ENCODE results near the gene NPHS1. TPM values are rescaled to one million over a fixed set of nuclear protein-coding genes. Genes with fewer than 3 reads are reported as not detected.

The NPHS1 gene
- total and polyA plus RNA-seq, 12 donors = 0.07 to 0.12 TPM; not detected in 10

GRCh38 chr19:35818445-35818844, 33.9 kb downstream of the NPHS1 start:
- ATAC-seq (no peak), DNase-seq (no peak)
- 63 to 72% methylated on average over 3 of the region's 3 CpGs for WGBS, 2 donors
- Histone ChIP-seq H3K27ac (no peak overlapping the region), H3K36me3 (no peaks in the 10 kb centered on the region), H3K4me3 (no peak overlapping the region), H3K4me1 (no peaks in the 10 kb centered on the region), H3K27me3 (peaks cover 0 to 55% (median 32%) of the 10 kb centered on the region in 7 donors), H3K9me3 (peaks cover 0 to 1% (median 0%) of the 10 kb centered on the region in 11 donors)
- no peak for TF ChIP-seq CTCF (IDR thresholded peaks at IDR 0.05)
- intact Hi-C loops (cut with DNase I) = loop anchor here in 2 of 10 donors (10.0 kb wide), 1 partner anchor 124 kb away; no protein-coding TSS in a partner anchor

GRCh38 chr19:35816846-35817245, 35.5 kb downstream of the NPHS1 start:
- no peak for TF ChIP-seq CTCF (IDR thresholded peaks at IDR 0.05)
- peaks cover 0 to 62% (median 29%) of the 10 kb centered on the region in 7 donors for H3K27me3 ChIP-seq
- ATAC-seq (no peak), DNase-seq (no peak)
- peaks cover 0 to 2% (median 0%) of the 10 kb centered on the region in 11 donors for H3K9me3 ChIP-seq
- no peak overlapping the region for H3K27ac ChIP-seq
- no peak overlapping the region for H3K4me3 ChIP-seq
- no peaks in the 10 kb centered on the region for H3K4me1 ChIP-seq
- WGBS, 2 donors = 81 to 83% methylated on average over 9 of the region's 9 CpGs
- H3K36me3 ChIP-seq = no peaks in the 10 kb centered on the region
- intact Hi-C loops (cut with DNase I) = loop anchor here in 2 of 10 donors (10.0 kb wide), 1 partner anchor 122 kb away; no protein-coding TSS in a partner anchor

GRCh38 chr19:35816262-35816661, 36.0 kb downstream of the NPHS1 start:
- TF ChIP-seq CTCF (IDR thresholded peaks at IDR 0.05) = no peak
- 20 to 27% methylated on average over 6 of the region's 6 CpGs for WGBS, 2 donors
- Histone ChIP-seq H3K27me3 (peaks cover 0 to 62% (median 29%) of the 10 kb centered on the region in 7 donors), H3K27ac (no peak overlapping the region), H3K4me1 (no peaks in the 10 kb centered on the region), H3K36me3 (no peaks in the 10 kb centered on the region), H3K9me3 (peaks cover 0 to 2% (median 0%) of the 10 kb centered on the region in 11 donors), H3K4me3 (no peak overlapping the region)
- intact Hi-C loops (cut with DNase I) = loop anchor here in 2 of 10 donors (10.0 kb wide), 1 partner anchor 121 kb away; no protein-coding TSS in a partner anchor
- ATAC-seq (no peak), DNase-seq (no peak)

GRCh38 chr19:35813043-35813890, 39.0 kb downstream of the NPHS1 start:
- WGBS, 2 donors = 85% methylated on average over 11 of the region's 11 CpGs
- peaks cover 0 to 59% (median 23%) of the 10 kb centered on the region in 7 donors for H3K27me3 ChIP-seq
- DNase-seq = no peak

More at GRCh38 chr19:35813043-35813890, 39.0 kb downstream of the NPHS1 start:
- intact Hi-C loops (cut with DNase I) = loop anchor here in 2 of 10 donors (10.0 kb wide), 1 partner anchor 118 kb away; no protein-coding TSS in a partner anchor
- ATAC-seq = no peak
- H3K9me3 ChIP-seq = peaks cover 0 to 2% (median 0%) of the 10 kb centered on the region in 11 donors
- TF ChIP-seq CTCF (IDR thresholded peaks at IDR 0.05) = no peak
- no peak overlapping the region for H3K4me3 ChIP-seq
- H3K4me1 ChIP-seq = no peaks in the 10 kb centered on the region
- H3K36me3 ChIP-seq = no peaks in the 10 kb centered on the region
- H3K27ac ChIP-seq = no peak overlapping the region

Data from heart right ventricle (tissue), 16 donors.